Kidney epithelial cell (primary cell): ENCODE measurements around the gene NKAIN4. TPM values are rescaled to one million over a fixed set of nuclear protein-coding genes. Genes with fewer than 3 reads are reported as not detected.
A peak's percentile ranks its signal among the peaks of the same experiment; 100 is the strongest.

Experiments used
- DNase-seq: peaks from one replicate; pipeline ENCODE4 v3.0.0-alpha.2; 2010; ENCODE audit warnings: low read depth
- H3K27me3 ChIP-seq: 2 replicates; pipeline ENCODE4 v1.6.0; 2011; ENCODE audit warnings: low read length; ENCODE audit not compliant: control insufficient read depth, insufficient read depth
- H3K36me3 ChIP-seq: 2 replicates; pipeline ENCODE4 v1.5.1; 2011; ENCODE audit warnings: low read length; ENCODE audit not compliant: control insufficient read depth, insufficient read depth
- H3K4me3 ChIP-seq: 2 replicates; pipeline ENCODE4 v1.5.1; 2011; ENCODE audit warnings: low read depth, mild to moderate bottlenecking, control low read depth, low read length
- CTCF ChIP-seq: IDR thresholded peaks from 2 replicates; pipeline ENCODE4 v1.5.1; 2011; ENCODE audit warnings: mild to moderate bottlenecking, moderate library complexity, low read length, control low read depth, inconsistent platforms; ENCODE audit not compliant: insufficient read depth, poor library complexity, severe bottlenecking
- total RNA-seq: library from RNA; depleted of rRNA; stranded (reverse); fragments of >200 nt; gene quantifications from 2 replicates; pipeline ENCODE4 v1.2.3, GENCODE V29; 2015

The NKAIN4 gene
- total RNA-seq, 1 donor from 2014 or later: 65.4 TPM

- no peak overlapping the region for H3K4me3 ChIP-seq
- H3K36me3 ChIP-seq: no peaks in the 10 kb centered on the region
- TF ChIP-seq CTCF: no peak
- DNase-seq: no peak
- no peaks in the 10 kb centered on the region for H3K27me3 ChIP-seq
Measured at GRCh38 chr20:63233924-63234323, 20.3 kb downstream of the NKAIN4 start.

DNA sequence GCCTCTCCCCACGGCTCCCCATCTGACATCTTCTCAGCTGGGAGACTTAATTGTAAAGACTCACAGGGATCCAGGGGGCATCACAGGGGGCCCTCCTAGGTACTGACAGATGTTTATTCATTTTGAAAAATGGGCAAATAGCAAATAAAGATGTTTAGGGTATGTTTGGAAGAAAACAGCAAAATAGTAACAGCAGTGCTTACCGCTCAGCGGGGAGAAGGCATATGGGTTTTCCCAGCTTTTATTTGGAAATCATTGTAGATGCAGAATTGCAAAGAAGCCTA lies 21.3 kb downstream of the NKAIN4 start:
- no peak for TF ChIP-seq CTCF
- DNase-seq: no peak
- Histone ChIP-seq H3K27me3 (no peaks in the 10 kb centered on the region), H3K4me3 (no peak overlapping the region), H3K36me3 (no peaks in the 10 kb centered on the region)

DNA sequence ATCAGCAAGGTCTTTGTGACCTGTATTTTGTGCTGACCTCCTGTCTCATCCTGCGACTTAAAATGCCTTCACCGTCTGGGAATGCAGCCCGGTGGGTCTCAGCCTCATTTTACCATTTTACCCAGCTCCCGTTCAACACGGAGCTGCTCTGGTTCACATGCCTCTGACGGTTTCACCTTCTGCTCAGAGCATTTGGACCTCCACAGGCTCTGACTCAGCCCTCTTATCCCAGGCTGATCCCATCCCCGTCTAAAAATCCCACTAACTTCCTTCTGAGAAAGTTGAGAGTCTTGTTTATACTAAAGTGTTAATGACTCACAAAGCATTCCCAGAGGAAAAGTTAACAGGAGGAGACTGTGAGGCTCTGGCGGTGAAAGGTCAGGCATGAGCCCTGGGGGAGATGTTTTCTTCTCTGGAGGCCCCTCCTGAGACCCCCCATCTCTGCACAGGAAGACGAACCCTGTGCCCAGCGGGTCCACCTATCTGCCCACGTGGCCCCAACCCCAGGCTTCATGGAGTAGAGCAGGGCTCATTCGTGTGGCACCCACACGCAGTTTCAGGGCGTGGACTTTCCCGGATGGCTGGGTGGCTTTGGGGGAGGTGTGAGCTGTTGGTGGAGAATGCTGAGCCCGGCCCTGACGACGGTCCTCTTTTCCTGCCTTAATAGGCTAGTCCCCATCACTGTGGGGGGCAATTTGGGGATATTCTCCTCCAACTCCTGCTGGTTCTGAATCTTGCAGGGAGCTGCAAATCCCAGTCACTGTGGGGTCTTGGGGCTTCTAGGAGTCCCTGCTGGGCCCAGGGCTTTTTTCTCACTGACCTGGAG lies 21.8 kb downstream of the NKAIN4 start:
- Histone ChIP-seq H3K36me3 (no peaks in the 10 kb centered on the region), H3K4me3 (no peak overlapping the region), H3K27me3 (no peaks in the 10 kb centered on the region)
- no peak for TF ChIP-seq CTCF
- peak; percentile 87 for DNase-seq

DNA sequence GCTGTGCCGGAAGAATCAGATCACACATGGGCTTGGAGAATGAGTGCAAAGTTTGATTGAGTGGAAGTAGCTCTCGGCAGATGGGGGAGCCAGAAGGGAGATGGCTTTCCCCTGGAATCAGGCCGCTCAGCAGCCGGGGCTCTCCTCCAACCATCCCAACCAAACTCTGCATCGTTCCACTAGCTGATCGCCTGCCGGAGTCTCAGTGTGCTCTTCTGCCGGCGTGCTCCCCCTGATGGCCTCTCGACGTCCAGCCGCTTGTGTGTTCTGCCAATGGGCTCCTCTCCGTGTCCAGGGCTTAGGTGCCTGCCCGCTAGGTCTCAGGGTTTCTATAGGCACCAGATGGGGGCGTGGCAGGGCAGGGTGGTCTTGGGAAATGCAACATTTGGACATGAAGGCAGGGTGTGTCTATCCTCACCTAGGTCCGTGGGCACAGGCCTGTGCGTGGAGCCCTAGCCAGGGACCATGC lies 23.4 kb downstream of the NKAIN4 start:
- Histone ChIP-seq H3K36me3 (no peaks in the 10 kb centered on the region), H3K4me3 (no peak overlapping the region), H3K27me3 (no peaks in the 10 kb centered on the region)
- TF ChIP-seq CTCF: peak; percentile 59
- no peak for DNase-seq

DNA sequence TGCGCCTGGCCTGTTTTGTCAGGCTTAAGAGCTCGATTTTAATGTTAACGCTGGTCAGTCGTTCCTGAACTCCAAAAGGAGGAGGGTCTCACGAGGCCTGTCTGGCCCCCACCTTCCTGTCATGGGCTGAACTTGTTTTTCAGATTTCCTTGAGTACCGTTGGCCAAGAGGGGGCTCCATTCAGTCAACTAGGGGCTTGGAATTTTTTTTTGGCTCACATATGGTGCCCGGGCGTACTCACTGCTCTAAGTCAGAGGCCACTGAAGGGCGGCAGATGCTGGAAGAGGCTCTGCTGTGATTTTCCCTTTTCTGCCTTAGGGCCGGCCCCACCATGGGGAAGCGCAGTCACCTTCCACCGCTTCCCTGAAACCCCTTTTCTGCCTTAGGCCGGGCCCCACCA lies 25.5 kb downstream of the NKAIN4 start:
- no peaks in the 10 kb centered on the region for H3K27me3 ChIP-seq
- no peak for DNase-seq
- no peaks in the 10 kb centered on the region for H3K36me3 ChIP-seq
- H3K4me3 ChIP-seq: no peak overlapping the region
- TF ChIP-seq CTCF: no peak

DNA sequence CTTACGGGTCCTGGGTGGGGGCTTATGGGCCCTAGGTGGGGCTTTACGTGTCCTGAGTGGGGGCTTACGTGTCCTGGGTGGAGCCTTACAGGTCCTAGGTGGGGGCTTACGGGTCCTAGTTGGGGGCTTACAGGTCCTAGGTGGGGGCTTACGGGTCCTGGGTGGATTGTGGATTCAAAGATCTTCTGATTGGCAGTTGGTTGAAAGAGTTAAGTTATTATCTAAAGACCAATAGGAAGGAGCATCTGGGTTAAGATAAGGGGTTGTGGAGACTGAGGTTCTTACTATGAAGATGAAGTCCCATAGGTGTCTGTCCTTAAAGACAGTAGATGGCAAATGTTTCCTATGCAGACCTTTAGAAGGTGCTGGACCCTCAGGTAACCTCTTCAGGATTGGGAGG lies 27.0 kb downstream of the NKAIN4 start:
- no peak overlapping the region for H3K4me3 ChIP-seq
- TF ChIP-seq CTCF: no peak
- H3K27me3 ChIP-seq: no peaks in the 10 kb centered on the region
- no peak for DNase-seq
- H3K36me3 ChIP-seq: no peaks in the 10 kb centered on the region
